Adipocyte (in vitro differentiated cells): Measurements from ENCODE around the gene FRMD4A.
"Not testable (repeated sequence)": the region's sequence is repeated elsewhere in the genome, so short reads cannot be mapped to it uniquely, and the experiment has no call there.

Experiments used
- DNase-seq: peaks from one replicate; pipeline ENCODE4 v3.0.0-alpha.2; 2015; ENCODE audit warnings: low read depth
- H3K27me3 ChIP-seq: replicated peaks from 2 replicates; pipeline ENCODE4 v1.7.0; 2013; ENCODE audit warnings: mild to moderate bottlenecking, low read length, moderate library complexity; ENCODE audit not compliant: control insufficient read depth, insufficient read depth
- H3K36me3 ChIP-seq: 2 replicates; pipeline ENCODE4 v1.7.0; 2013; ENCODE audit warnings: low read length, mild to moderate bottlenecking, moderate library complexity; ENCODE audit not compliant: control insufficient read depth, insufficient read depth, severe bottlenecking
- H3K4me1 ChIP-seq: 2 replicates; pipeline ENCODE4 v1.7.0; 2013; ENCODE audit warnings: mild to moderate bottlenecking, low read length, moderate library complexity; ENCODE audit not compliant: control insufficient read depth, insufficient read depth
- H3K4me3 ChIP-seq: 2 replicates; pipeline ENCODE4 v1.7.0; 2013; ENCODE audit warnings: mild to moderate bottlenecking, low read length, moderate library complexity
- H3K9ac ChIP-seq: 2 replicates; pipeline ENCODE4 v1.7.0; 2013; ENCODE audit warnings: mild to moderate bottlenecking, low read length, moderate library complexity
- H3K9me3 ChIP-seq: 2 replicates; pipeline ENCODE4 v1.7.0; 2013; ENCODE audit warnings: mild to moderate bottlenecking, low read length, moderate library complexity; ENCODE audit not compliant: control insufficient read depth

The FRMD4A gene

DNA sequence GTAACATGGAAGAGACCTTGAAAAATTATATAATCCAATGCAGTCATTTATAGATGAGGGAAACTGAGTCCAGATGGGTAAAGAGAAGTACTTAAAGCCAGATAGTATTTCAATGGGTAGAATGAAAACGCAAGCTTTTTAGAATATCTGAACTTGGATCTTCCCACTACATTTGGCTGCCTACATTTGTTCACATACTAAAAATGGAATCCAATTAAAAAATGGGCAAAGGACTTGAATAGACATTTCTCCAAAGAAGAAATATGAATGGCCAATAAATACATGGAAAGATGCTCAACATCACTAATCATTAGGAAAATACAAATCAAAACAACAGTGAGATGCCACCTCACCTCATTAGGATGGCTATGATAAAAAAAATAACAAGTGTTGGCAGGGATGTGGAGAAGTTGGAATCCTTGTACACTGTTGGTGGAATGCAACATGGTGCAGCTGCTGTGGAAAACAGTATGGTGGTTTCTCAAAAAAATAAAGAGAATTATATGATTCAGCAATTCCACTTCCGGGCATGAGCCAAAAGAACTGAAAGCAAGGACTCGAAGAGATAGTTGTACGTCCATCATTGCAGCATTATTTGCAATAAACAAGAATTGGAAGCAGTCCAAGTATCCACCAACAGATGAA lies 188.0 kb downstream of the FRMD4A start:
- peaks cover 33% of the 10 kb centered on the region for H3K27me3 ChIP-seq
- H3K36me3 ChIP-seq = no peaks in the 10 kb centered on the region
- H3K4me3 ChIP-seq = no peak overlapping the region
- no peak overlapping the region for H3K9ac ChIP-seq
- DNase-seq = no peak
- H3K9me3 ChIP-seq = no peaks in the 10 kb centered on the region
- no peaks in the 10 kb centered on the region for H3K4me1 ChIP-seq

DNA sequence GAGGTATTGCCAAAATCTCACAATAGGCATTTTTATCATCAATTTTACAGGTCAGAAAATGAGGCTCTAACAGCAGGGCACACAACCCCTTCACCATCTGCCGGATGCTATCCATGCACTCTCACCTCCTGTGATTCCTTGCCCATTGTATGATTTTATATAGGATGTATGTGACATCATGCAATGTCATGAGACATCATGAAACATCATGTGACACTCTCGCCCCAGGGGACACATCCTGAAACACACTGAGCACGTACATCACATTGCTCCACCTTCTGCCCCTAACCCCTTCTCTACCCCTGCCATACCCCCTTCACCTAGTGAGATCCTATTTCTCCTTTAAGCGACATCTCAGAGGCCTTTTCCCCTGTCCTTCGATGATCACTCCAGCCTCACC lies 189.4 kb downstream of the FRMD4A start:
- DNase-seq = no peak
- Histone ChIP-seq H3K9me3 (no peaks in the 10 kb centered on the region), H3K4me1 (no peaks in the 10 kb centered on the region), H3K27me3 (peaks cover 41% of the 10 kb centered on the region), H3K9ac (no peak overlapping the region), H3K4me3 (no peak overlapping the region), H3K36me3 (no peaks in the 10 kb centered on the region)

DNA sequence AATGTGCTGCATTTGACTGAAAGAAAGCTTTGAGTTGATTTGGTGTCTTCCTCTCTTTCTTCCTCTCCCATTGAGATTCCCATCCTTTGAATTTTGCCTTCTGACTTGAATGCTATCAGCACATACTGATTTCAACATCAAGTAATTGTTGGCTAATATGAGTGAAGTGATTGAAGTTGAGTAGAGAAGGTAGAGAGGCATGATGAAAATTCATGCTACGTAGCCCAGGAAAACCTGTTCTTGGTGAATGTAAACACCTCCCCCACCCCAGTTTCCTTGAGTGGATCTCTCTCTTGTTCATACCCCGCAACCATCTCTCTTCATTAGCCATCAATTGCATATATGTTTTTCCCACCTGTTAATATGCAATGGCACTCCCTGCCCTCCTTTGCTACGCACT lies 193.3 kb downstream of the FRMD4A start:
- Histone ChIP-seq H3K36me3 (no peaks in the 10 kb centered on the region), H3K4me3 (no peak overlapping the region), H3K9me3 (no peaks in the 10 kb centered on the region), H3K9ac (no peak overlapping the region), H3K4me1 (no peaks in the 10 kb centered on the region), H3K27me3 (peaks cover 45% of the 10 kb centered on the region)
- no peak for DNase-seq

DNA sequence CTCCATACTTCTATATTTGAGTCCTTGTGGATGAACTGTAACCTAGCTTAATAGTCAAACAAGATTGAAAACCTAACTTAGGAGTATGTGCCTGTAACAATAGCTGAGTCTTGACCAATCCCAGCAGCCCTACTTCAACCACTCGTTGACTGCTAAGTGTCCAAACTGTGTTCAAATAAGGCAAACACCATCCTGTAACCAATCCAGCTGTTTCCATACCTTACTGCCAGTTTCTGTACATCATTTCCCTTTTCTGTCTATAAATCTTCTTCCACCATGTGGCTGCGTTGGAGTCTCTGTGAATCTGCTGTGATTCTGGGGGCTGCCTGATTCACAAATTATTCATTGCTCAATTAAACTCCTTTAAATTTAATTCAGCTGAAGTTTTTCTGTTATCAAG lies 195.5 kb downstream of the FRMD4A start:
- peaks cover 33% of the 10 kb centered on the region for H3K27me3 ChIP-seq
- not testable (repeated sequence) for H3K9me3 ChIP-seq, H3K9ac ChIP-seq, H3K4me1 ChIP-seq, H3K4me3 ChIP-seq, DNase-seq, H3K36me3 ChIP-seq

DNA sequence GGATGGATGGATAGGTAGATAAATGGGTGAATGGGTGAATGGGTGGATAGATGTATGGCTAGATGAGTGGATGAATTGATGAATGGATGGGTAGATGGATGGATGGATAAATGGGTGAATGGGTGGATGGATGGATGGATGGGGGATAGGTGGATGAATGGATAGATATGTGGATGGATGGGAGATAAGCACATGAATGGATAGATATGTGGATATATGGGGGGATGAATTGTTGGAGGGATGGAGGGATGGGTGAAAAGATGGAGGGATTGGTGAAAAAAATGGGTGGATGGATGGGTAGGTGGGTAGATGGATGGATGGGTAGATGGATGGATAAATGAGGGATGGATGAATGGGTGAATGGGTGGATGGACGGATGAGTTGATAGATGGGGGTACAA lies 196.4 kb downstream of the FRMD4A start:
- peaks cover 36% of the 10 kb centered on the region for H3K27me3 ChIP-seq
- no peaks in the 10 kb centered on the region for H3K36me3 ChIP-seq
- H3K9me3 ChIP-seq = no peaks in the 10 kb centered on the region
- no peak overlapping the region for H3K9ac ChIP-seq
- H3K4me1 ChIP-seq = no peaks in the 10 kb centered on the region
- no peak overlapping the region for H3K4me3 ChIP-seq
- no peak for DNase-seq

DNA sequence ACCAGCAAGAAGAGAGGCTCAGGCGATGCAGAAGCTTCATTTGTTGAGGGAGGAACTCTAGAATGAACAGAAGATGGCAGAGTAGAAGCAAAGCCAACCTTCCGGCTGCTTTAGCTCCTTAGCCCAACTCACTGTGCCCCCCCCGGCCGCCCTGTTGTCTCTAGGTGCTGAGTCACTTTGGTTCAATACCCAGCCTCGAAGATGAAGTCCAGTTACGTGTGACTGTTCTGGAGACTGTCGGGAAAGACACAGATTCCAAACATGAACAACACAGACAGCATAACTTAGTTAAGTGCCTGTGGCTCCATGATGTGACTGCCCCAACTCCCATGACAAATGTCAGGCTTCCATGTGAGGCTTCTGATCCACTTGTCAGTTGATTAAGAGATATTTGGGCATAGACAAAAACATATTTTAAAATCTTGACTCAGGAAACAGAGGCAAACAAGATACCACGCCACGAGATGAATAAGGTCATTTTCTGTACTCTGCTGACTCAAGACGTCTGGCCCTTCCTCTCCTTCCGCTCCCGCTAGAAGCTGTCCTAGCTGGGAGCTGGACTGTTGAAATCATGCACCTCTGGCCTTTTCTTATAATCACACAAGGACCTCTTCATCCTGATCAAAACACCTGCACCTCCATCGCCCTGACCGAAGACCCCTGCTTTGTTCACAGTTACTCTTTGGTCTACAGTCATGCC lies 199.3 kb downstream of the FRMD4A start:
- Histone ChIP-seq H3K4me3 (no peak overlapping the region), H3K9me3 (no peaks in the 10 kb centered on the region), H3K36me3 (no peaks in the 10 kb centered on the region), H3K9ac (no peak overlapping the region), H3K27me3 (peaks cover 34% of the 10 kb centered on the region), H3K4me1 (no peaks in the 10 kb centered on the region)
- DNase-seq = no peak

DNA sequence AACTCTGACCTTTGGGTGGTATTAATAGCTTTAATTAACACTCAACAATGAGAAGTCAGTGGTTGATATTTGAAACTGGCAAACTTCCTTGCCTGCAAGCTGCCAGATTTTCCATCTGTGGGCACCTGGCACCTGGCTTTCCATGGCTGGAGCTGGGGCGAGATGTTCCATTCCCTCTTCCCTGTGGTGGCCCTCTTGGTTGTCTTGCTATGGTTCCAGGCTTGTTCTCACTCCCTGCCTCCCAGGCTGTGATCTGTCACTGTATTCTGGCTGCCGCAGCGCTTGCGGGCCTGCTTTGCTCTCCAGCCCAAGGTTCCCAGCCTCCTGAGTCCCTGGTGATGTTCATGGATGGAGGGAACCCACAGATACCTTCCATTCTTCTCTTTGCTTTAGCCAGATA lies 201.0 kb downstream of the FRMD4A start:
- Histone ChIP-seq H3K9ac (no peak overlapping the region), H3K4me3 (no peak overlapping the region), H3K4me1 (no peaks in the 10 kb centered on the region), H3K9me3 (no peaks in the 10 kb centered on the region), H3K27me3 (peaks cover 34% of the 10 kb centered on the region), H3K36me3 (no peaks in the 10 kb centered on the region)
- no peak for DNase-seq

DNA sequence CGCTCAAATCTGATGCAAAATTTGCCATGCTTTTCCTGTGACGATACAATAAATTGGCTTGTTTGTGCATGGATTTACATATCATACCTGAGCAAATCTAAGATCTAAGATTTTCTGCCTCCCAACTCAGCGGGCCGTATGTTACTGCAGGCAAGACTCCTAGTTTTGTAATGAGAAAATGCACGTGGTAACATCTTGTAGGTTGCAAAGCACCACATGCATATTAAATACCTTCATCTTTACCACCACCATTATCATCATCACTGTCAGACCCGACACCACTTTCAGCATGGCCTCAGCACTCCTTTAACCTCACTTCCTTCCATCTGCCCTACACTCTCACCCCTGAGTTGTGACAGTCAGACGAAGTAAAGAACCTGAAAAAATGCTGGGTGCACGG lies 202.2 kb downstream of the FRMD4A start:
- DNase-seq = no peak
- H3K9ac ChIP-seq = no peak overlapping the region
- no peak overlapping the region for H3K4me3 ChIP-seq
- no peaks in the 10 kb centered on the region for H3K4me1 ChIP-seq
- H3K36me3 ChIP-seq = no peaks in the 10 kb centered on the region
- no peaks in the 10 kb centered on the region for H3K9me3 ChIP-seq
- H3K27me3 ChIP-seq = peaks cover 23% of the 10 kb centered on the region

DNA sequence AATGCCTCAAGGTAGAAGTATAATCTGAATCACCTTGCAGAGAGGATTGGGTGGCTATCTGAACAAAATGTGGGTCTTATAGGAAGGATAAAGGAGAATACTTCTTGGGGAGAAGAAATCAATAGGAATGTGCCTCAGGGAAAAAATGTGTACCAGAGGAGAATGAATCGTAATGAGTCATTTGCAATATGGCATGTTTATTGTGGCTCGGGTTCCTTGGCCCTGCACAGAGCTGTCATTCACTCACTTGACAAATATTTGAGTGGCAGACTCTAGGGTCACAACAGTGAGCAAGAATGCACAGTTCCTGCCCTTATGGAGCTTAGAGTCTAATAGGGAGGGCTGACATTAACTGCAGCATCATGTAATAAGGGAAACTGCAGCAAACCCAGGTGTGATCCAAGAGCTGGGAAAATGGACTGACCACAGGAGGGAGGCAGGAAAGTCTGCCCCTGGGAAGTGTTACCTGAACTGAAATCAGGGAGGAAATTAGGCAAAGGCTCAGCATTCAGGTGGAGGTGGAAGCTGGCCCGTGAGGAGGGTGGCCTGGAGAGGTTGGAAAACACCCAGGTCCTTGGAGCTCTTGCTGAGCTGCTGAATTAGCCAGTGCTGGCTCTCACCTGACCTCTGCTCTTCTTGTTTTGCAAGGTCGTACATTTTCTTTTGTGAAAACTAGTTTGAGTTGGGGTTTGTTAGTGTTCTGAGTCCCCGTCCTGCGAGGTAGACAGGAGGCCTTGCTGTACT lies 203.9 kb downstream of the FRMD4A start:
- DNase-seq = peak; percentile 5
- no peak overlapping the region for H3K4me3 ChIP-seq
- peaks cover 14% of the 10 kb centered on the region for H3K27me3 ChIP-seq
- H3K9me3 ChIP-seq = no peaks in the 10 kb centered on the region
- no peaks in the 10 kb centered on the region for H3K4me1 ChIP-seq
- no peaks in the 10 kb centered on the region for H3K36me3 ChIP-seq
- H3K9ac ChIP-seq = no peak overlapping the region

DNA sequence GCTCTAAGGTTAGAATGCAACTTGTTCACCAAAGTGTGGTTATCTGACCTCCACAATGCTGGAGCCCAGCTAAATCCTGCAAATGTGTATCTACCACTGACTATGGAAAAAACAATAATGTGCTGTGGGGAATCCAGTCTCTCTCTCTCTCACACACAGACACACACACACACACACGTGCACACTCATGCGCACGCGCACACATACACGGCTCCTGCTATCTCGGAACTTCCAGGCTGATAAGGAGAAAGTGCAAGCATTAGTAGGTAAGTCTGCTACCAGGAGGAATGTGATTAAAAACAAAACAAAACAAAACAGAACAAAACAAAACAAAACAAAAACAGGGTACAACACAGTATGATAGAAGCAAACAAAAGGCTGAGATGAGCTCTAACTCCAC lies 205.2 kb downstream of the FRMD4A start:
- no peaks in the 10 kb centered on the region for H3K9me3 ChIP-seq

DNA sequence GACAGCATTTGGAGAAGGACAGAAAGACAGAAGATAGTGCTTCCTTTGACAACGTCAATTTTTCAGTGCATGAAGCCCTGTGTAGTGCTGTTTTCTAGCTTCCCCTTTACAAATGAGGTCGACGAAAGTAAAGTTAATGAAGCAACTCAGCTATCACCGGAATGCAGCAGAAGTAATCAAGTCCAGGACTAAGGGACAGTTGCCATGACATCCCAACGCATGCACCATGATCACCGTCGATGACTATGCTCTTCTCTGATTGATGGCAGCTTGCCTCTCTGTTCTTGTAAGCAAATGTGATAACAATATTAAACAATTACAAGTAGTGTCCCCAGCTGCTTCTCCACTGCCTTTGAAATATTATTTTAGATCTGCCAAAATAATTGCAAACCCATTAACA lies 205.8 kb downstream of the FRMD4A start:
- Histone ChIP-seq H3K27me3 (peaks cover 18% of the 10 kb centered on the region), H3K9ac (no peak overlapping the region), H3K4me3 (no peak overlapping the region), H3K4me1 (no peaks in the 10 kb centered on the region), H3K9me3 (no peaks in the 10 kb centered on the region), H3K36me3 (no peaks in the 10 kb centered on the region)
- DNase-seq = no peak

More for the DNA sequence above, 205.2 kb downstream of the FRMD4A start:
- Histone ChIP-seq H3K9ac (no peak overlapping the region), H3K4me3 (no peak overlapping the region), H3K4me1 (no peaks in the 10 kb centered on the region), H3K27me3 (peaks cover 18% of the 10 kb centered on the region), H3K36me3 (no peaks in the 10 kb centered on the region)
- DNase-seq = no peak
